CD4-positive, alpha-beta T cell treated with Interleukin-21 for 1 hour (primary cell): ENCODE data around the gene CELF6.

ENCODE experiments used
- DNase-seq: peaks from one replicate; pipeline ENCODE4 v3.0.0-alpha.2; 2020

Gene CELF6

GRCh38 chr15:72319985-72320671 is at the start of gene CELF6:
CELF6 (minus strand) TSS chr15:72320157; CDS start chr15:72319874, 283 bp downstream.
- peak; percentile 88 for DNase-seq

GRCh38 chr15:72368899-72369298 is 48.9 kb upstream of the CELF6 start:
- no peak for DNase-seq

GRCh38 chr15:72368325-72368724 is 48.4 kb upstream of the CELF6 start:
- DNase-seq: no peak

- peak; percentile 30 for DNase-seq
These were observed 45.9 kb upstream of the CELF6 start for GRCh38 chr15:72365844-72366243.

- DNase-seq: no peak
These were observed 41.2 kb upstream of the CELF6 start for GRCh38 chr15:72361176-72361575.

GRCh38 chr15:72358650-72359171 is 38.8 kb upstream of the CELF6 start:
- no peak for DNase-seq

GRCh38 chr15:72358121-72358520 is 38.2 kb upstream of the CELF6 start:
- no peak for DNase-seq

- DNase-seq: no peak
These were observed 34.5 kb upstream of the CELF6 start for GRCh38 chr15:72354496-72354895.

- DNase-seq: no peak
These were observed 33.3 kb upstream of the CELF6 start for GRCh38 chr15:72353266-72353665.

GRCh38 chr15:72345806-72346205 is 25.8 kb upstream of the CELF6 start:
- DNase-seq: no peak

- no peak for DNase-seq
These were observed 25.3 kb upstream of the CELF6 start for GRCh38 chr15:72345280-72345679.

GRCh38 chr15:72344602-72345001 is 24.6 kb upstream of the CELF6 start:
- DNase-seq: no peak

- peak; percentile 44 for DNase-seq
These were observed 22.4 kb upstream of the CELF6 start for GRCh38 chr15:72342385-72342784.

- DNase-seq: no peak
These were observed 21.4 kb upstream of the CELF6 start for GRCh38 chr15:72341361-72341760.

GRCh38 chr15:72340366-72340765 is 20.4 kb upstream of the CELF6 start:
- no peak for DNase-seq

GRCh38 chr15:72339777-72340177 is 19.8 kb upstream of the CELF6 start:
- DNase-seq: no peak

GRCh38 chr15:72338617-72339321 is 18.8 kb upstream of the CELF6 start:
- no peak for DNase-seq

- DNase-seq: no peak
These were observed 18.2 kb upstream of the CELF6 start for GRCh38 chr15:72338148-72338547.

GRCh38 chr15:72334842-72335241 is 14.9 kb upstream of the CELF6 start:
- DNase-seq: no peak

- no peak for DNase-seq
These were observed 11.1 kb upstream of the CELF6 start for GRCh38 chr15:72331021-72331420.

- no peak for DNase-seq
These were observed 3.8 kb upstream of the CELF6 start for GRCh38 chr15:72323752-72324151.

GRCh38 chr15:72319360-72319984 is 485 bp downstream of the CELF6 start:
- DNase-seq: peak; percentile 47

GRCh38 chr15:72318408-72318942 is 1.5 kb downstream of the CELF6 start:
- peak; percentile 7 for DNase-seq
